Body of pancreas (tissue), 4 donors: ENCODE data around the gene COX19.

ENCODE experiments used
- POLR2A ChIP-seq, 3 donors: fragments of 450-650 bp; IDR thresholded peaks; one replicate each; pipeline ENCODE4 v1.6.1; 2016; ENCODE audit warnings: antibody characterized with exemption in 3 of 3, mild to moderate bottlenecking in 2 of 3
- TF ChIP-seq, protein P1 (sequence below), 7 experiments: fragments of 450-650 bp in 4 of 7; fragments of 200-600 bp in 3 of 7; sonication (generic) in 3 of 7; IDR thresholded peaks; one replicate each; pipeline ENCODE4 v1.5.1; 2016 to 2019; ENCODE audit warnings: antibody characterized with exemption in 7 of 7

- TF ChIP-seq, protein P1, sequence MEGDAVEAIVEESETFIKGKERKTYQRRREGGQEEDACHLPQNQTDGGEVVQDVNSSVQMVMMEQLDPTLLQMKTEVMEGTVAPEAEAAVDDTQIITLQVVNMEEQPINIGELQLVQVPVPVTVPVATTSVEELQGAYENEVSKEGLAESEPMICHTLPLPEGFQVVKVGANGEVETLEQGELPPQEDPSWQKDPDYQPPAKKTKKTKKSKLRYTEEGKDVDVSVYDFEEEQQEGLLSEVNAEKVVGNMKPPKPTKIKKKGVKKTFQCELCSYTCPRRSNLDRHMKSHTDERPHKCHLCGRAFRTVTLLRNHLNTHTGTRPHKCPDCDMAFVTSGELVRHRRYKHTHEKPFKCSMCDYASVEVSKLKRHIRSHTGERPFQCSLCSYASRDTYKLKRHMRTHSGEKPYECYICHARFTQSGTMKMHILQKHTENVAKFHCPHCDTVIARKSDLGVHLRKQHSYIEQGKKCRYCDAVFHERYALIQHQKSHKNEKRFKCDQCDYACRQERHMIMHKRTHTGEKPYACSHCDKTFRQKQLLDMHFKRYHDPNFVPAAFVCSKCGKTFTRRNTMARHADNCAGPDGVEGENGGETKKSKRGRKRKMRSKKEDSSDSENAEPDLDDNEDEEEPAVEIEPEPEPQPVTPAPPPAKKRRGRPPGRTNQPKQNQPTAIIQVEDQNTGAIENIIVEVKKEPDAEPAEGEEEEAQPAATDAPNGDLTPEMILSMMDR (IDR thresholded peaks at IDR 0.05), result no peak
- no peak for TF ChIP-seq POLR2A (IDR thresholded peaks at IDR 0.05)
These were observed 44.2 kb downstream of the COX19 start for GRCh38 chr7:930975-931758.
